GM19372 (cell line): Measurements from ENCODE around the gene GPD1.

Experiments used
- ATAC-seq: cut with Tn5 transposase; IDR thresholded peaks from one replicate; pipeline ENCODE4 v1.9.1; 2021; ENCODE audit warnings: mild to moderate bottlenecking, low read depth, moderate library complexity; ENCODE audit not compliant: unreplicated experiment

Gene GPD1

GRCh38 chr12:50103767-50104321 is at the start of gene GPD1:
Gene GPD1, plus strand, starts transcription at chr12:50104008. Its CDS starts 43 bp downstream, at chr12:50104051.
- ATAC-seq: no peak

- no peak for ATAC-seq
Observed at GRCh38 chr12:50055831-50056638, 47.8 kb upstream of the GPD1 start.

- no peak for ATAC-seq
Observed at GRCh38 chr12:50056639-50056976, 47.2 kb upstream of the GPD1 start.

GRCh38 chr12:50057000-50057841 is 46.6 kb upstream of the GPD1 start, which contains the start of gene ASIC1:
Gene ASIC1, plus strand, starts transcription at chr12:50057596. Its CDS starts 1,171 bp downstream, at chr12:50058767.
- no peak for ATAC-seq

GRCh38 chr12:50057896-50058670 is 45.7 kb upstream of the GPD1 start:
- no peak for ATAC-seq

- no peak for ATAC-seq
Observed at GRCh38 chr12:50058743-50059312, 45.0 kb upstream of the GPD1 start.

GRCh38 chr12:50059440-50060119 is 44.2 kb upstream of the GPD1 start:
- ATAC-seq: no peak

- no peak for ATAC-seq
Observed at GRCh38 chr12:50060120-50060468, 43.7 kb upstream of the GPD1 start.

GRCh38 chr12:50061171-50061570 is 42.6 kb upstream of the GPD1 start:
- ATAC-seq: no peak

- ATAC-seq: no peak
Observed at GRCh38 chr12:50061946-50062686, 41.7 kb upstream of the GPD1 start.

- ATAC-seq: no peak
Observed at GRCh38 chr12:50062728-50063460, 40.9 kb upstream of the GPD1 start.

- ATAC-seq: no peak
Observed at GRCh38 chr12:50065726-50066310, 38.0 kb upstream of the GPD1 start.

- no peak for ATAC-seq
Observed at GRCh38 chr12:50066402-50066801, 37.4 kb upstream of the GPD1 start.

- ATAC-seq: no peak
Observed at GRCh38 chr12:50069069-50069468, 34.7 kb upstream of the GPD1 start.

GRCh38 chr12:50069539-50069938 is 34.3 kb upstream of the GPD1 start:
- ATAC-seq: no peak

GRCh38 chr12:50070314-50071060 is 33.3 kb upstream of the GPD1 start:
- no peak for ATAC-seq

- ATAC-seq: no peak
Observed at GRCh38 chr12:50072198-50072907, 31.5 kb upstream of the GPD1 start.
